ENCODE measurements around the gene SHKBP1.

DNA sequence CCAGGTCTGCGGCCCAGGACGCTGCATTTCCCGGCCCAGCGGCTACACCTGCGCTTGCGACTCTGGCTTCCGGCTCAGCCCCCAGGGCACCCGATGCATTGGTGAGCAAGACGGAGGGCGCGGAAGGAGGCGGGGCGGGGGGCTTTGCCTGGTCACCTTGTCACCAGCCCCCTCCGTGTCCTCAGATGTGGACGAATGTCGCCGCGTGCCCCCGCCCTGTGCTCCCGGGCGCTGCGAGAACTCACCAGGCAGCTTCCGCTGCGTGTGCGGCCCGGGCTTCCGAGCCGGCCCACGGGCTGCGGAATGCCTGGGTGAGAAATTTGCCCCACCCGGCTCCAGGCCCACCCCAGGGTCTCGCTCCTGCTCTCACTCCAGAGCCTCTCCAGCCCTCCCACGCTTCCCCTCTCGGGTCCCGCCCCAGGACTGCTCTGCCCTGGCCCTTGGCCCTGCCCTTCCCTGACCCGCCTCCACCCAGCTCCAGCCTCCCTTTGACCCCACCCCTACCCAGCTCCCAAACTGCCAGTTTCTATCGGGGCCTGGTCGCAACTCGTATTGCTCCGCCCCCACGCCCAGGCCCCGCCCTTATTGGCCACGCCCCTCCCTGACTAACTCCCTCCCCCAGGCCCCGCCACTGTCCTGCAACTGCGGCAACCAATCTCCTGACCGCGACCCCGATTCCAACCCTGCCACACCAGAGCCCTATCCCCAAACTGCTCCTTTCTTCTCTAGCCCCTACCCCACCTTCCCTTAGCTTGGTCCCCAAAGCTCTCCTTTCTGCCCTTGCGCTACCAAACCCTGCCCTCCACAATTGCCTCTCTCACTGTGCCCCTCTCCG lies 33.1 kb downstream of the SHKBP1 start:
- TF ChIP-seq, protein P1, sequence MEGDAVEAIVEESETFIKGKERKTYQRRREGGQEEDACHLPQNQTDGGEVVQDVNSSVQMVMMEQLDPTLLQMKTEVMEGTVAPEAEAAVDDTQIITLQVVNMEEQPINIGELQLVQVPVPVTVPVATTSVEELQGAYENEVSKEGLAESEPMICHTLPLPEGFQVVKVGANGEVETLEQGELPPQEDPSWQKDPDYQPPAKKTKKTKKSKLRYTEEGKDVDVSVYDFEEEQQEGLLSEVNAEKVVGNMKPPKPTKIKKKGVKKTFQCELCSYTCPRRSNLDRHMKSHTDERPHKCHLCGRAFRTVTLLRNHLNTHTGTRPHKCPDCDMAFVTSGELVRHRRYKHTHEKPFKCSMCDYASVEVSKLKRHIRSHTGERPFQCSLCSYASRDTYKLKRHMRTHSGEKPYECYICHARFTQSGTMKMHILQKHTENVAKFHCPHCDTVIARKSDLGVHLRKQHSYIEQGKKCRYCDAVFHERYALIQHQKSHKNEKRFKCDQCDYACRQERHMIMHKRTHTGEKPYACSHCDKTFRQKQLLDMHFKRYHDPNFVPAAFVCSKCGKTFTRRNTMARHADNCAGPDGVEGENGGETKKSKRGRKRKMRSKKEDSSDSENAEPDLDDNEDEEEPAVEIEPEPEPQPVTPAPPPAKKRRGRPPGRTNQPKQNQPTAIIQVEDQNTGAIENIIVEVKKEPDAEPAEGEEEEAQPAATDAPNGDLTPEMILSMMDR (IDR thresholded peaks at IDR 0.05), result no peak
- no peak for TF ChIP-seq ZFX (IDR thresholded peaks at IDR 0.05; ENCODE audit: borderline replicate concordance)
